K562 (cell line): ENCODE measurements around the gene GLTPD2. TPM values are rescaled to one million over a fixed set of nuclear protein-coding genes. Genes with fewer than 3 reads are reported as not detected.
A peak's percentile ranks its signal among the peaks of the same experiment; 100 is the strongest.

Experiments
- ARID3B ChIP-seq: fragments of 250-450 bp; sonication (Bioruptor Pico); IDR thresholded peaks from 2 replicates; pipeline ENCODE4 v1.4.0; 2020; ENCODE audit warnings: borderline replicate concordance
- BRCA1 ChIP-seq, 2 experiments: fragments of 450-650 bp in 1 of 2; sonication (generic) in 1 of 2; formaldehyde crosslinking in 1 of 2; IDR thresholded peaks; 2 replicates each; pipeline versions ENCODE4 v1.5.0 to v1.6.1; 2017 to 2020; ENCODE audit warnings: mild to moderate bottlenecking in 1 of 2, missing genetic modification reagents in 1 of 2
- C11orf30 ChIP-seq: fragments of 450-650 bp; IDR thresholded peaks from 2 replicates; pipeline ENCODE4 v1.6.1; 2016; ENCODE audit warnings: low read depth, mild to moderate bottlenecking
- CBX3 ChIP-seq, 2 experiments: IDR thresholded peaks; 1 replicate in 1 of 2; 2 replicates in 1 of 2; pipeline ENCODE4 v1.6.1; 2012; ENCODE audit warnings: inconsistent platforms in 2 of 2, low read length in 2 of 2, borderline replicate concordance in 1 of 2, control low read depth in 1 of 2
- CEBPB ChIP-seq: fragments of 450-650 bp; IDR thresholded peaks from 2 replicates; pipeline ENCODE4 v1.6.1; 2016; ENCODE audit warnings: missing genetic modification characterization, missing compliant biosample characterization
- CREB3L1 ChIP-seq: fragments of 450-650 bp; IDR thresholded peaks from 2 replicates; pipeline ENCODE4 v1.6.1; 2014; ENCODE audit warnings: low read depth, mild to moderate bottlenecking, moderate library complexity, borderline replicate concordance
- HES1 ChIP-seq: fragments of 450-650 bp; IDR thresholded peaks from 2 replicates; pipeline ENCODE4 v1.6.1; 2016; ENCODE audit warnings: low read depth, mild to moderate bottlenecking, moderate library complexity
- LCOR ChIP-seq: sonication (generic); formaldehyde crosslinking; IDR thresholded peaks from 2 replicates; pipeline ENCODE4 v1.8.0; 2022; ENCODE audit warnings: mild to moderate bottlenecking, missing genetic modification reagents
- MBD1 ChIP-seq: fragments of 250-450 bp; sonication (Bioruptor Pico); IDR thresholded peaks from 2 replicates; pipeline ENCODE4 v1.8.0; 2022; ENCODE audit warnings: inconsistent platforms
- MNT ChIP-seq, 2 experiments: fragments of 450-650 bp; conservative IDR thresholded peaks; 2 replicates each; pipeline ENCODE4 v1.6.1; 2017; ENCODE audit warnings: mild to moderate bottlenecking in 2 of 2, moderate library complexity in 2 of 2
- NCOA2 ChIP-seq, 2 experiments: fragments of 450-650 bp; IDR thresholded peaks; 2 replicates each; pipeline ENCODE4 v1.6.1; 2018; ENCODE audit warnings: mild to moderate bottlenecking in 2 of 2, moderate library complexity in 1 of 2; ENCODE audit not compliant: partially characterized antibody in 2 of 2
- NELFE ChIP-seq: IDR thresholded peaks from 2 replicates; pipeline ENCODE4 v1.6.1; 2011; ENCODE audit warnings: mild to moderate bottlenecking; ENCODE audit not compliant: insufficient read depth, insufficient read length
- NR2C1 ChIP-seq, 2 experiments: fragments of 450-650 bp; IDR thresholded peaks; 2 replicates each; pipeline ENCODE4 v1.6.1; 2017; ENCODE audit warnings: mild to moderate bottlenecking in 2 of 2, antibody characterized with exemption in 1 of 2, inconsistent platforms in 1 of 2, missing compliant biosample characterization in 1 of 2, missing genetic modification characterization in 1 of 2
- PHB2 ChIP-seq: fragments of 450-650 bp; IDR thresholded peaks from 2 replicates; pipeline ENCODE4 v1.6.1; 2017; ENCODE audit warnings: low read depth
- RBM22 ChIP-seq: fragments of 200-400 bp; formaldehyde crosslinking; IDR thresholded peaks from 2 replicates; pipeline ENCODE4 v1.6.1; 2018; ENCODE audit warnings: low read length, low read depth; ENCODE audit not compliant: poor library complexity, severe bottlenecking
- SAP30 ChIP-seq: fragments of 200-600 bp; sonication (generic); IDR thresholded peaks from 2 replicates; pipeline ENCODE4 v1.6.1; 2012; ENCODE audit warnings: borderline replicate concordance, low read depth, mild to moderate bottlenecking, moderate library complexity, low read length, control low read depth, inconsistent platforms; ENCODE audit not compliant: insufficient read depth, poor library complexity, severe bottlenecking
- THRA ChIP-seq: fragments of 450-650 bp; IDR thresholded peaks from 2 replicates; pipeline ENCODE4 v1.6.1; 2017; ENCODE audit warnings: mild to moderate bottlenecking, moderate library complexity
- ZNF197 ChIP-seq: fragments of 200-800 bp; sonication (Bioruptor generic); IDR thresholded peaks from 2 replicates; pipeline ENCODE4 v1.6.1; 2016; ENCODE audit warnings: low read depth, missing genetic modification characterization, missing compliant biosample characterization
- polyA plus RNA-seq, 8 experiments: library from polyadenylated mRNA; depleted of rRNA in 4 of 8; stranded (reverse) in 5 of 8; unstranded in 3 of 8; fragments of >200 nt; fragmentation: Nextera tagmentation in 2 of 8; fragmentation: Illumina TruSeq in 1 of 8; extraction: Ambion mirVana in 2 of 8; extraction: Trizol in 1 of 8; gene quantifications; 2 replicates each; pipeline versions ENCODE4 v1.2.1 to v1.2.3, GENCODE V29; 2011 to 2014; ENCODE audit warnings: inconsistent platforms in 1 of 8, missing spikeins in 1 of 8
- total RNA-seq, 7 experiments: library from RNA; depleted of rRNA in 6 of 7; stranded (reverse); fragments of >200 nt in 6 of 7; fragmentation: Illumina TruSeq in 2 of 7; extraction: Trizol in 2 of 7; gene quantifications; 2 replicates each; pipeline versions ENCODE4 v1.2.1 to v1.2.3, GENCODE V29; 2011 to 2021; ENCODE audit warnings: low replicate concordance in 1 of 7

The GLTPD2 gene
- total and polyA plus RNA-seq, 9 of the 15 experiments (the other 6 are each of a cell fraction or from before 2014, with no cell fraction given) = not detected

GRCh38 chr17:4838309-4838785 lies 49.6 kb downstream of the GLTPD2 start (continued):
- TF ChIP-seq CREB3L1 (peak; percentile 43; the same call in 1 of the 2 replicates), ZNF197 (CRISPR knock-in tag) (no peak), NR2C1 (IDR thresholded peaks at IDR 0.05) (peak; percentile 76), NR2C1 (tag; IDR thresholded peaks at IDR 0.05) (peak; percentile 77), BRCA1 (IDR thresholded peaks at IDR 0.05) (no peak), BRCA1 (CRISPR knock-in tag; IDR thresholded peaks at IDR 0.05) (no peak), LCOR (no peak), THRA (no peak), PHB2 (no peak), CBX3 (IDR thresholded peaks at IDR 0.05; ENCODE audit: borderline replicate concordance in 1 of 2, low read length in 2 of 2) (0 out of 3 replicates have a peak, but pooled peaks of 1 of the 2 experiments have one; percentile 35), HES1 (0 out of 2 replicates have a peak, but pooled peaks have one; percentile 58), MBD1 (CRISPR knock-in tag) (no peak), SAP30 (peak; percentile 55), RBM22 (no peak), C11orf30 (no peak), NELFE (no peak), ARID3B (CRISPR knock-in tag) (no peak), CEBPB (no peak), NCOA2 (IDR thresholded peaks at IDR 0.05; ENCODE audit: partially characterized antibody in 2 of 2) (no peak), MNT (conservative IDR thresholded peaks at IDR 0.05) (peak; percentile 42 to 68; a peak in 2 of 4 replicates)
